Measurements from ENCODE around the gene RNF145.

RNF145 gene

GRCh38 chr5:159112436-159112835, 96.9 kb downstream of the RNF145 start:
- DNase-seq (ENCODE audit: low spot score), result no peak

Data from AG20443 (cell line).